K562 (cell line): Measurements from ENCODE around the gene MXRA7. TPM values are rescaled to one million over a fixed set of nuclear protein-coding genes. Genes with fewer than 3 reads are reported as not detected.

ENCODE experiments used
- CREB1 ChIP-seq, 2 experiments: sonication (generic) in 1 of 2; formaldehyde crosslinking in 1 of 2; IDR thresholded peaks; 2 replicates each; pipeline versions ENCODE4 v1.6.1 to v1.8.0; 2012 to 2022; ENCODE audit warnings: inconsistent platforms in 1 of 2, mild to moderate bottlenecking in 1 of 2, missing genetic modification reagents in 1 of 2, moderate library complexity in 1 of 2
- FOSL1 ChIP-seq: fragments of 200-800 bp; sonication (Bioruptor generic); conservative IDR thresholded peaks from 2 replicates; pipeline ENCODE4 v1.6.1; 2016; ENCODE audit warnings: missing genetic modification characterization, missing compliant biosample characterization
- HDAC6 ChIP-seq: IDR thresholded peaks from 2 replicates; pipeline ENCODE4 v1.6.1; 2012; ENCODE audit warnings: low read depth, mild to moderate bottlenecking, control low read depth, inconsistent platforms, low read length, moderate library complexity
- HNRNPLL ChIP-seq: fragments of 200-400 bp; formaldehyde crosslinking; IDR thresholded peaks from 2 replicates; pipeline ENCODE4 v1.6.1; 2017; ENCODE audit warnings: low read length, low read depth, mild to moderate bottlenecking; ENCODE audit not compliant: poor library complexity, severe bottlenecking
- LEF1 ChIP-seq: fragments of 450-650 bp; IDR thresholded peaks from 2 replicates; pipeline ENCODE4 v1.6.1; 2016; ENCODE audit warnings: mild to moderate bottlenecking
- PCBP2 ChIP-seq: fragments of 200-400 bp; formaldehyde crosslinking; IDR thresholded peaks from 2 replicates; pipeline ENCODE4 v1.6.1; 2018; ENCODE audit warnings: low read length, low read depth, mild to moderate bottlenecking, moderate library complexity; ENCODE audit not compliant: poor library complexity, severe bottlenecking
- PHF20 ChIP-seq: fragments of 450-650 bp; IDR thresholded peaks from 2 replicates; pipeline ENCODE4 v1.6.1; 2018; ENCODE audit not compliant: partially characterized antibody
- PHTF2 ChIP-seq: fragments of 250-450 bp; sonication (Bioruptor Pico); IDR thresholded peaks from 2 replicates; pipeline ENCODE4 v1.5.0; 2021; ENCODE audit warnings: mild to moderate bottlenecking
- RAD51 ChIP-seq: fragments of 450-650 bp; IDR thresholded peaks from 2 replicates; pipeline ENCODE4 v1.7.1; 2016; ENCODE audit warnings: low read depth, mild to moderate bottlenecking, borderline replicate concordance
- RCOR1 ChIP-seq, 2 experiments: IDR thresholded peaks; 2 replicates each; pipeline ENCODE4 v1.6.1; 2012; ENCODE audit warnings: low read depth in 2 of 2, low read length in 2 of 2, borderline replicate concordance in 1 of 2, improper control_type of control experiment in 1 of 2
- STAT5A ChIP-seq: IDR thresholded peaks from 2 replicates; pipeline ENCODE4 v1.6.1; 2012; ENCODE audit warnings: low read length, inconsistent platforms, borderline replicate concordance
- TCF3 ChIP-seq: sonication (generic); formaldehyde crosslinking; IDR thresholded peaks from 2 replicates; pipeline ENCODE4 v1.4.0; 2020; ENCODE audit warnings: mild to moderate bottlenecking, missing genetic modification reagents
- ZFP36 ChIP-seq: fragments of 150-350 bp; IDR thresholded peaks from 2 replicates; pipeline ENCODE4 v1.6.1; 2018; ENCODE audit warnings: low read length, low read depth; ENCODE audit not compliant: partially characterized antibody
- ZNF140 ChIP-seq: fragments of 250-450 bp; sonication (Bioruptor Pico); IDR thresholded peaks from 2 replicates; pipeline ENCODE4 v1.8.0; 2021; ENCODE audit warnings: moderate library complexity, mild to moderate bottlenecking, inconsistent platforms
- ZNF174 ChIP-seq: fragments of 250-450 bp; sonication (Bioruptor Pico); IDR thresholded peaks from 2 replicates; pipeline ENCODE4 v1.4.0; 2020; ENCODE audit warnings: mild to moderate bottlenecking
- ZNF217 ChIP-seq: sonication (generic); formaldehyde crosslinking; IDR thresholded peaks from 2 replicates; pipeline ENCODE4 v1.8.0; 2022; ENCODE audit warnings: mild to moderate bottlenecking, missing genetic modification reagents
- polyA plus RNA-seq, 8 experiments: library from polyadenylated mRNA; depleted of rRNA in 4 of 8; stranded (reverse) in 5 of 8; unstranded in 3 of 8; fragments of >200 nt; fragmentation: Nextera tagmentation in 2 of 8; fragmentation: Illumina TruSeq in 1 of 8; extraction: Ambion mirVana in 2 of 8; extraction: Trizol in 1 of 8; gene quantifications; 2 replicates each; pipeline versions ENCODE4 v1.2.1 to v1.2.3, GENCODE V29; 2011 to 2014; ENCODE audit warnings: inconsistent platforms in 1 of 8, missing spikeins in 1 of 8
- total RNA-seq, 7 experiments: library from RNA; depleted of rRNA in 6 of 7; stranded (reverse); fragments of >200 nt in 6 of 7; fragmentation: Illumina TruSeq in 2 of 7; extraction: Trizol in 2 of 7; gene quantifications; 2 replicates each; pipeline versions ENCODE4 v1.2.1 to v1.2.3, GENCODE V29; 2011 to 2021; ENCODE audit warnings: low replicate concordance in 1 of 7
- TF ChIP-seq, protein P1 (sequence below): fragments of 150-350 bp; conservative IDR thresholded peaks from 2 replicates; pipeline ENCODE4 v1.6.1; 2014; ENCODE audit warnings: low read length
- TF ChIP-seq, protein P2 (sequence below), 3 experiments: fragments of 200-800 bp in 1 of 3; fragments of 250-450 bp in 1 of 3; fragments of 450-650 bp in 1 of 3; sonication (Bioruptor Pico) in 1 of 3; sonication (Bioruptor generic) in 1 of 3; formaldehyde crosslinking in 1 of 3; IDR thresholded peaks; 2 replicates each; pipeline versions ENCODE4 v1.6.1 to v1.8.0; 2016 to 2022; ENCODE audit warnings: mild to moderate bottlenecking in 2 of 3, missing genetic modification characterization in 2 of 3, missing compliant biosample characterization in 1 of 3, moderate library complexity in 1 of 3
- TF ChIP-seq, protein P3 (sequence below), 3 experiments: IDR thresholded peaks in 2 of 3; conservative IDR thresholded peaks in 1 of 3; 2 replicates each; pipeline ENCODE4 v1.5.1; 2011 to 2012; ENCODE audit warnings: low read length in 3 of 3, mild to moderate bottlenecking in 3 of 3, control low read depth in 2 of 3, improper control_type of control experiment in 1 of 3, inconsistent platforms in 1 of 3, low read depth in 1 of 3, mixed read lengths in 1 of 3, moderate library complexity in 1 of 3; ENCODE audit not compliant: insufficient read depth in 2 of 3

MXRA7 gene
- total and polyA plus RNA-seq, 9 of the 15 experiments (the other 6 are each of a cell fraction or from before 2014, with no cell fraction given): 2.6 to 38.4 (median 14.3) TPM

- TF ChIP-seq HNRNPLL (no peak), FOSL1 (peak; percentile 87), ZNF174 (CRISPR knock-in tag) (no peak), PHTF2 (CRISPR knock-in tag) (no peak), PCBP2 (no peak), ZNF217 (CRISPR knock-in tag) (no peak), ZFP36 (no peak), STAT5A (no peak), HDAC6 (no peak), RAD51 (no peak), TCF3 (CRISPR knock-in tag) (no peak; the same call in none of the 2 replicates), LEF1 (0 out of 2 replicates have a peak, but pooled peaks have one; percentile 67), ZNF140 (CRISPR knock-in tag) (no peak), CREB1 (IDR thresholded peaks at IDR 0.05) (no peak), CREB1 (CRISPR knock-in tag; IDR thresholded peaks at IDR 0.05) (no peak), PHF20 (no peak), RCOR1 (IDR thresholded peaks at IDR 0.05; ENCODE audit: borderline replicate concordance in 1 of 2, low read depth in 2 of 2, low read length in 2 of 2) (peak in 1 of 2 experiments; percentile 83; a peak in 1 of 4 replicates)
- TF ChIP-seq, protein P1, sequence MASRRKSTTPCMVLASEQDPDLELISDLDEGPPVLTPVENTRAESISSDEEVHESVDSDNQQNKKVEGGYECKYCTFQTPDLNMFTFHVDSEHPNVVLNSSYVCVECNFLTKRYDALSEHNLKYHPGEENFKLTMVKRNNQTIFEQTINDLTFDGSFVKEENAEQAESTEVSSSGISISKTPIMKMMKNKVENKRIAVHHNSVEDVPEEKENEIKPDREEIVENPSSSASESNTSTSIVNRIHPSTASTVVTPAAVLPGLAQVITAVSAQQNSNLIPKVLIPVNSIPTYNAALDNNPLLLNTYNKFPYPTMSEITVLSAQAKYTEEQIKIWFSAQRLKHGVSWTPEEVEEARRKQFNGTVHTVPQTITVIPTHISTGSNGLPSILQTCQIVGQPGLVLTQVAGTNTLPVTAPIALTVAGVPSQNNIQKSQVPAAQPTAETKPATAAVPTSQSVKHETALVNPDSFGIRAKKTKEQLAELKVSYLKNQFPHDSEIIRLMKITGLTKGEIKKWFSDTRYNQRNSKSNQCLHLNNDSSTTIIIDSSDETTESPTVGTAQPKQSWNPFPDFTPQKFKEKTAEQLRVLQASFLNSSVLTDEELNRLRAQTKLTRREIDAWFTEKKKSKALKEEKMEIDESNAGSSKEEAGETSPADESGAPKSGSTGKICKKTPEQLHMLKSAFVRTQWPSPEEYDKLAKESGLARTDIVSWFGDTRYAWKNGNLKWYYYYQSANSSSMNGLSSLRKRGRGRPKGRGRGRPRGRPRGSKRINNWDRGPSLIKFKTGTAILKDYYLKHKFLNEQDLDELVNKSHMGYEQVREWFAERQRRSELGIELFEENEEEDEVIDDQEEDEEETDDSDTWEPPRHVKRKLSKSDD: no peak
- TF ChIP-seq, protein P2, sequence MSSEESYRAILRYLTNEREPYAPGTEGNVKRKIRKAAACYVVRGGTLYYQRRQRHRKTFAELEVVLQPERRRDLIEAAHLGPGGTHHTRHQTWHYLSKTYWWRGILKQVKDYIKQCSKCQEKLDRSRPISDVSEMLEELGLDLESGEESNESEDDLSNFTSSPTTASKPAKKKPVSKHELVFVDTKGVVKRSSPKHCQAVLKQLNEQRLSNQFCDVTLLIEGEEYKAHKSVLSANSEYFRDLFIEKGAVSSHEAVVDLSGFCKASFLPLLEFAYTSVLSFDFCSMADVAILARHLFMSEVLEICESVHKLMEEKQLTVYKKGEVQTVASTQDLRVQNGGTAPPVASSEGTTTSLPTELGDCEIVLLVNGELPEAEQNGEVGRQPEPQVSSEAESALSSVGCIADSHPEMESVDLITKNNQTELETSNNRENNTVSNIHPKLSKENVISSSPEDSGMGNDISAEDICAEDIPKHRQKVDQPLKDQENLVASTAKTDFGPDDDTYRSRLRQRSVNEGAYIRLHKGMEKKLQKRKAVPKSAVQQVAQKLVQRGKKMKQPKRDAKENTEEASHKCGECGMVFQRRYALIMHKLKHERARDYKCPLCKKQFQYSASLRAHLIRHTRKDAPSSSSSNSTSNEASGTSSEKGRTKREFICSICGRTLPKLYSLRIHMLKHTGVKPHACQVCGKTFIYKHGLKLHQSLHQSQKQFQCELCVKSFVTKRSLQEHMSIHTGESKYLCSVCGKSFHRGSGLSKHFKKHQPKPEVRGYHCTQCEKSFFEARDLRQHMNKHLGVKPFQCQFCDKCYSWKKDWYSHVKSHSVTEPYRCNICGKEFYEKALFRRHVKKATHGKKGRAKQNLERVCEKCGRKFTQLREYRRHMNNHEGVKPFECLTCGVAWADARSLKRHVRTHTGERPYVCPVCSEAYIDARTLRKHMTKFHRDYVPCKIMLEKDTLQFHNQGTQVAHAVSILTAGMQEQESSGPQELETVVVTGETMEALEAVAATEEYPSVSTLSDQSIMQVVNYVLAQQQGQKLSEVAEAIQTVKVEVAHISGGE (CRISPR knock-in tag; IDR thresholded peaks at IDR 0.05): no peak
- TF ChIP-seq, protein P3, sequence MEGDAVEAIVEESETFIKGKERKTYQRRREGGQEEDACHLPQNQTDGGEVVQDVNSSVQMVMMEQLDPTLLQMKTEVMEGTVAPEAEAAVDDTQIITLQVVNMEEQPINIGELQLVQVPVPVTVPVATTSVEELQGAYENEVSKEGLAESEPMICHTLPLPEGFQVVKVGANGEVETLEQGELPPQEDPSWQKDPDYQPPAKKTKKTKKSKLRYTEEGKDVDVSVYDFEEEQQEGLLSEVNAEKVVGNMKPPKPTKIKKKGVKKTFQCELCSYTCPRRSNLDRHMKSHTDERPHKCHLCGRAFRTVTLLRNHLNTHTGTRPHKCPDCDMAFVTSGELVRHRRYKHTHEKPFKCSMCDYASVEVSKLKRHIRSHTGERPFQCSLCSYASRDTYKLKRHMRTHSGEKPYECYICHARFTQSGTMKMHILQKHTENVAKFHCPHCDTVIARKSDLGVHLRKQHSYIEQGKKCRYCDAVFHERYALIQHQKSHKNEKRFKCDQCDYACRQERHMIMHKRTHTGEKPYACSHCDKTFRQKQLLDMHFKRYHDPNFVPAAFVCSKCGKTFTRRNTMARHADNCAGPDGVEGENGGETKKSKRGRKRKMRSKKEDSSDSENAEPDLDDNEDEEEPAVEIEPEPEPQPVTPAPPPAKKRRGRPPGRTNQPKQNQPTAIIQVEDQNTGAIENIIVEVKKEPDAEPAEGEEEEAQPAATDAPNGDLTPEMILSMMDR (IDR thresholded peaks at IDR 0.05 in 2 of 3, conservative IDR thresholded peaks at IDR 0.05 in 1 of 3; ENCODE audit: insufficient read depth in 2 of 3, low read depth in 1 of 3, low read length in 3 of 3): no peak
Measured at GRCh38 chr17:76659928-76660655, 50.7 kb downstream of the MXRA7 start (continued).
